HTR-8/SVneo (cell line): ENCODE measurements around the gene MCF2L.
"Not testable (repeated sequence)": the region's sequence is repeated elsewhere in the genome, so short reads cannot be mapped to it uniquely, and the experiment has no call there.

Experiments used
- DNase-seq: peaks from one replicate; pipeline ENCODE4 v3.0.0; 2011; ENCODE audit warnings: low spot score, mixed read lengths; ENCODE audit not compliant: insufficient read length
- FAIRE-seq: peaks from 2 replicates; lab custom pipeline; 2011; peaks lifted over from hg19 to GRCh38; lab: Jason Lieb, UNC

MCF2L gene

GRCh38 chr13:113027566-113027965 is 58.6 kb downstream of the MCF2L start:
- no peak for FAIRE-seq
- DNase-seq: no peak

- no peak for DNase-seq
- peak; percentile 73 for FAIRE-seq
These were observed 59.5 kb downstream of the MCF2L start for GRCh38 chr13:113028336-113029060.

- DNase-seq (no peak), FAIRE-seq (no peak)
These were observed 60.0 kb downstream of the MCF2L start for GRCh38 chr13:113029061-113029445.

DNA sequence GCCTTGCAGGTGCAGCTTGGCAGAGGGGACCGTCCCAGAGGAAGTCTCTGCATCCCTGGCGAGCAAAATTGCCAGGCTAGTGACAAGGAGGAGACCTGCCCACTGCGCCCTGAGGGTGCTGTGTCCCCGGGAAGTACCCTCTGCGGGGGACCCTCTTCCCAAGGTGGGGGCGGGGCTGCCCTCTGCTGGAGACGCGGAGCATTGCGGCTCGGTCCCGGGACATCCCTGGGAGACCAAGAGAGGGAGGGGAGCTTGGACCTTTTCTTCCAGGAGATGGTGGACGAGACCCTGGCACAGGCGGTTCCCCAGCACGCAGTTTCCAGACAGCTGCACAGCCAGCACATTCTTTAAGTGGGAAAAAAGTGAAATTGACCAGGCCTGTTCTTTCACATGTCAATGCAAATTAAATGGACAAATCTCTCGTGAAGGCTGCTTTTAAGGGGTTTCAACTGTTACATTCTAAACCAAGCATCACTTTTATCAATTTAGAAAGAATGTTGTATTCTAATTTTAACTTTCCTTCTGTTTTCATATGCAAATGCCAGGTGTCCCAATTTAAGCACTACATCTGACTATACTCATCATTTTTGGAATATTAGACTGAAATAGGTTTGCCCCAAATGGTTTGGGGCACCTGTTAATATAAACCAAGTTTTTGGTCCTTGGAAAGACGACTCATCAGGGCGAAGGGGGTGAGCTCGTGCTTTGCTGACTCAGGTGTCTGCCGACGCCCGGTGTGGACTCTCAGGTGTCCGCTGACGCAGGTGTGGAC is 60.7 kb downstream of the MCF2L start:
- FAIRE-seq (no peak), DNase-seq (peak; percentile 42)

- FAIRE-seq, DNase-seq: not testable (repeated sequence)
These were observed 61.2 kb downstream of the MCF2L start for GRCh38 chr13:113030259-113030640.

DNA sequence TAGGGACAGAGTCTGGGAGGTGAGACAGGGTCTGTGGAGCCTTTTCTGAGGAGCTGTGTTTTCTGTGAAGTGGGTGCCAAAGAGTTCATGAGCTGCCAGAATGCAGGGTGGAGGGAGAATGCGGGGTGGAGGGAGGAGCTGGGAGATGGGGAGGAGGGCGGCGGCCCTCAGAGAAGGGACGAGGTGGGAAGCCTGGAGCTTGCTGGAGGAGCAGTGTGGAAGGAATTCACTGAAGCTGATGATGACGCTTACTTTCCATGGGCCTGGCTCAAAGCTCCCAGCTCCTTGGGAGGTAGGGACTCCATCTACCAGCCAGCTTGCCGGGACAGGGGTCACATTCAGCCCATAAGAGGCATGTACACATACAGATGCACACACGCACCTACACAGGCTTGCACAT is 62.5 kb downstream of the MCF2L start:
- no peak for DNase-seq
- FAIRE-seq: no peak

DNA sequence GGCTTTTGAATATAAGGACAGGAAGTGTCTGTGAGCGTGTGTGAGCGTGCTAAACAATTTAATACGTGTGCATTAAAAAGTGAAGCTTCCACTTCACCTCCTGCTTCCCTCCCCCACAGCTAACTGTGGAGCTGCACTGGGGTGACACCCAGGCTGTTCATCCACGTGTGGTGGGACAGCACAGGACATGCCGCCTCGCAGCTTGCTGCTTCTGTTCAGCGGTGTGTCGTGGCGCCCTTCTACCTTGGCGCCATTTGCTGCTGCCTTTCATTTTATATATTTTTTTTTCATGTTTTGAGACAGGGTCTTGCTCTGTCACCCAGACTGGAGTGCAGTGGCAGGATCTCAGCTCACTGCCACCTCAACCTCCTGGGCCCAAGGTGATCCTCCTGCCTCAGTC is 63.3 kb downstream of the MCF2L start:
- FAIRE-seq: no peak
- DNase-seq: no peak

DNA sequence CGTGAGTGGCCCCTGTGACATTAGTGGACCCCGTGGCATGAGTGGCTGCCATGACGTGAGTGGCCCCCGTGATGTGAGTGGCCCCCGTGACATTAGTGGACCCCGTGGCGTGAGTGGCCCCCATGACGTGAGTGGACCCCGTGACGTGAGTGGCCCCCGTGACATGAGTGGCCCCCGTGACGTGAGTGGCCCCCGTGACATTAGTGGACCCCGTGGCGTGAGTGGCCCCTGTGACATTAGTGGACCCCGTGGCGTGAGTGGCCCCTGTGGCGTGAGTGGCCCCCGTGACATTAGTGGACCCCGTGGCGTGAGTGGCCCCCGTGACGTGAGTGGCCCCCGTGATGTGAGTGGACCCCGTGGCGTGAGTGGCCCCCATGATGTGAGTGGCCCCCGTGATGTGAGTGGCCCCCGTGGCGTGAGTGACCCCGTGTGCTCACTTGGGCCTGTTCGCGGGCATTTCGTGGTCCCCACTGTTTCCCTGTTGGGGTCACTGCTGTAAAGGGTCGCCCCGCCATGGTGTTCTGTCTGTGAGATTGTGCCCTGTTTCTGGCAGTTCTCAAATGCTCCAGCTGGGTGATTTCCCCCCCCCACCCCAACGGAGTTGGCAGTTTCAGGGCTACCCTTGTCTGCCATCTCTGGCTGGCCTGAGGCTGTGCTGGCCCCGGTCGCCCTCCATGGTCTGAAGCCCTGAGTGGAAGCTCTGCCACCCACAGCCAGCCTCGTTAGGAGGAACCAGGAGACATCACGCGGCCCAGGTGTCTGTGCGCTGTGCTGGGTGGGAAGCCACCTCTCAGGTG is 64.2 kb downstream of the MCF2L start:
- peak; percentile 58 for FAIRE-seq
- no peak for DNase-seq

DNA sequence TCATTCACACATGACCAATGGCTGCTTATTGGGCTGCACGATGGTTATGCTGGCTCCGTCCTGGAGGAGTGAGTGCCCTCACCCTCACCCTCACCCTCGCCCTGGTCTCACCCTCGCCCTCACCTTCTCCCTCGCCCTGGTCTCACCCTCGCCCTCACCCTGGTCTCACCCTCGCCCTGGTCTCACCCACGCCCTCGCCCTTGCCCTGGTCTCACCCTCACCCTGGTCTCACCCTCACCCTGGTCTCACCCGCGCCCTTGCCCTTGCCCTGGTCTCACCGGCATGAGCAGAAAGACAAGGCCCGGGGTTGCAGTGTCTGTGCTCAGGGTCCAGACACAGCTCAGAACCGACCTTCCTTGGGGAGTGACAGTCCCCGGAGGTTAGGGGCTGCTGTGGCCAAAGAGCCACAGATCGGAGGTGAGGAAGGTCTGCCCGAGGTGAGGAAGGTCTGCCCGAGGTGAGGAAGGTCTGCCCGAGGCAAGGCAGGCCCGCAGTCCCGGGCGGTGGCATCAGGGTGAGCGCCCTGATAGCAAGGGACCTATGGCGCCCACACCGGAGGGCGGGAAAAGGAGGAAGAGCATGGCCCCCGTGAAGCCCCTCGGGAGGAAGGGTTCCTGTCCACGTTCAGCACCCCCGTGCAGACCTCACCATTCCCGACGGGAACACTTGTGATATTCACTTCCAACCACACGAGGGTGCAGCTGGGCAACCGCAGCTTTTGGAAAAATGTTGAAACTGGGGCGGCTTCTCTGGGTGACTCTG is 65.6 kb downstream of the MCF2L start:
- FAIRE-seq: no peak
- DNase-seq: peak; percentile 60

DNA sequence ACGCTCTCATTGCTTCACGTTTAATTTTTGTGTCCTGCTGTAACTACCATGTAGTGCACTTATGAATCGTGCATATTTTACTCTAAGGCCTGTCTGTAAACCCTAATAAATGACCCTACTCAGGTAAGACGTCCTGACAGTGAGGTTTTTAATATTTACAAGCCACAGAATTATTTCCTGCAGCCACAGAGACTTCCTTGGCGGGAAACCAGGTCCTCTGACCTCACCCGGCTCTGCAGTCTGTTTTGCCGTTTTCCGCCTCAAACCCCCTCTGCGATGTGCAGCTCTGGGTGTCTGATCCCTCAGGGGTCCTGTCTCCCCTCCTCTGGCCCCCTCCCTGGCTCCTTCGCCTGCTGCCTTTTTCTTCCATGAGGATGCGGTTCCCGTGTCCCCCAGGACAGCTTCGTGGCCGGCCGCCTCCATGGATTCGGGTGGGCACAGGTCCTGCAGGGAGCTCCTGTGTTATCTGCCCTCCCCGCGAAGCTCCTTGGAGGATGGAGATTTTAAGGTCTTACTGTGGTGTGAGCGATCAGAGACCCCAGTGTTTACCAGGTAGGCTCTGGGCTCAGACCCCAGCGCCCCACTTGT is 66.3 kb downstream of the MCF2L start:
- no peak for DNase-seq
- no peak for FAIRE-seq

DNA sequence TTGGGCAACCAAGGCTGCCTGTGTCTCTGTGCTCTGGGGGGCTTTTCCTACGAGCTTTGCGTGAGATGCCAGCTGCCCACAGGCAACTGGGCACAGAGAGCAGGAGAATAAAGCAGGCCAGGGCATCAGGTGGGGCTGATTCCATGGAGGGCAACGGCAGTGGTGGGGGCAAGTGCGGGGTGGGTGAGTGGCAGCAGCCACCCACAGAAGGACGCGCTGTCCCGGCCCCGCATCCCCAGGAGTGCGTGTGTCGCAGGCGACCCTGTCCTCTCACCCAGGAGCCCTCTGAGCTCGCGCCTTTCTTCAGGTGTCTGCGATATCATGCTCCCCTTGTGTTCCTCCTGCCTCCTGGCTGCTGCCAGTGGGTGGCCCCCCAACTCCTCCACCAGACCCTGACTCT is 67.4 kb downstream of the MCF2L start:
- FAIRE-seq: no peak
- DNase-seq: no peak

GRCh38 chr13:113040031-113040430 is 71.0 kb downstream of the MCF2L start:
- DNase-seq (no peak), FAIRE-seq (no peak)

DNA sequence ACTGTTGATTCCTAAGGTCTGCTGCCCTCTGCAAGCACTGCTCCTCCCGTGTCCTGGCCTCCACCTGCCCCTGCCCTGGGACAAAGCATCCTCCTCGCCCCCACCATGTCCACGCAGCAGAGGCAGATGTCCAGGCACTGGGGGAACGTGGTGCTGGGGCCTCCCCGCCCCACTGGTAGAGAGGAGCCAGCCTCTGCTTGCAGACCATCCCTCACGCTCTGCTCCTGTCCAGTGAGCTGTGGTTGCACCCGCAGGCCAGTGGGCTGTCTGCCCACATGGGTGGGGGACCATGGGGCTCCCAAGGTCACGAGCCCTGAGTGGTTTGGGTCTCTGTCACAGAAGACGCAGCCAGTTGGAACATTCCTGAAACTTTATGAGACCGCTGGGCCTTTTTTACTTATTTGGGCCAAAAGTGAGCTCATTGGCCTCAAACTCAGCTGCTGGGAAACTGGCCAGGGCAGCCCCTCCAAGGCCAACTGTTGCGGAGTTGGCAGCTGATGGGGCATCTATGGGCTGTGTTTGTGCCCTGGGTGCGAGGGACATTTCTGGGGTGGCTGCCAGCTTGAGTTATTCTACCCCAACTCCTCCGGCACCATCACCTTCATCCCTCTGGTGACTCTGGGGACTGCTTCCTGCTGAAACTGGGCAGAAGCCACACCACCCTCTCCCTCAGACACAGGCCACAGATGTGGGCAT is 71.7 kb downstream of the MCF2L start:
- FAIRE-seq (no peak), DNase-seq (no peak)

DNA sequence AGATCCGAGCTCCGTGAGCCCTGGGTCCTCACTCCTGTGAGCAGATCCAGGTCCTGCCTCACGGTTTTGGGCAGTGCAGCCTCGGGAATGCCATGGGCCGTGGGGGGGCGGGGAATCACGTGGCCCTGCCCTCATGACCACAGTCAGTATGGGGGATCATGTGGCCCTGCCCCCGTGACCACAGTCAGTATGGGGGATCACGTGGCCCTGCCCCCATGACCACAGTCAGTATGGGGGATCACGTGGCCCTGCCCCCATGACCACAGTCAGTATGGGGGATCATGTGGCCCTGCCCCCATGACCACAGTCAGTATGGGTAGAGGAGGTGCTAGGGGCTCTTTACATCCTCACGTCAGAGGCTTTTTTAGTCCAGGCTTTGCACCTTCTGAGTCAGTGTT is 72.3 kb downstream of the MCF2L start:
- no peak for FAIRE-seq
- DNase-seq: no peak

- FAIRE-seq: no peak
- DNase-seq: no peak
These were observed 72.9 kb downstream of the MCF2L start for GRCh38 chr13:113041896-113042295.

DNA sequence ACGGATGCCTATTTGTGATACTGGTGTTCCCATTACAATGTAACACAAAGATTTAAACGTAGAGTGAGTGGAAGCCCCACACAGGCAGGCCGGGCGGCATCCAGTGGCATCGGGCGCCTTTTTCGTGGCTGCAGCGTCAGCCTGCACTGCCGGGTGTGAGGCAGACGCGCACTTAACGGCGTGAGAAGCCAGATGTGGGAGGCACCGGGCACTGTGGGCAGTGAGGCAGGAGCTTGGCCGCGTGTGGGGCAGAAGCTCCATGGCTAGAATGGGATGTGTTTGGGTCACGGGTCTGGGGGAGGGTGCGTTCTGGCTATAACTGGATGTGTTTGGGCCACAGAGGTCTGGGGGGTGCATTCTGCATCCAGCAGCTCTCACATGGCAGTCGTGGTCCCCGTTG is 73.4 kb downstream of the MCF2L start:
- no peak for DNase-seq
- no peak for FAIRE-seq

- no peak for DNase-seq
- no peak for FAIRE-seq
These were observed 74.1 kb downstream of the MCF2L start for GRCh38 chr13:113043001-113043630.

GRCh38 chr13:113043931-113044330 is 74.9 kb downstream of the MCF2L start:
- no peak for DNase-seq
- no peak for FAIRE-seq
